GM21528 (cell line): ENCODE measurements around the gene DGKZ.
"Not testable (repeated sequence)": the region's sequence is repeated elsewhere in the genome, so short reads cannot be mapped to it uniquely, and the experiment has no call there.

ENCODE experiments used
- ATAC-seq: cut with Tn5 transposase; IDR thresholded peaks from one replicate; pipeline ENCODE4 v1.9.1; 2021; ENCODE audit warnings: mild to moderate bottlenecking, moderate library complexity; ENCODE audit not compliant: unreplicated experiment, low FRiP score

The DGKZ gene

GRCh38 chr11:46346886-46347636, at the start of gene DGKZ:
DGKZ (plus strand) TSS chr11:46347463; CDS start chr11:46347660, 197 bp downstream.
- peak; percentile 64 for ATAC-seq

DNA sequence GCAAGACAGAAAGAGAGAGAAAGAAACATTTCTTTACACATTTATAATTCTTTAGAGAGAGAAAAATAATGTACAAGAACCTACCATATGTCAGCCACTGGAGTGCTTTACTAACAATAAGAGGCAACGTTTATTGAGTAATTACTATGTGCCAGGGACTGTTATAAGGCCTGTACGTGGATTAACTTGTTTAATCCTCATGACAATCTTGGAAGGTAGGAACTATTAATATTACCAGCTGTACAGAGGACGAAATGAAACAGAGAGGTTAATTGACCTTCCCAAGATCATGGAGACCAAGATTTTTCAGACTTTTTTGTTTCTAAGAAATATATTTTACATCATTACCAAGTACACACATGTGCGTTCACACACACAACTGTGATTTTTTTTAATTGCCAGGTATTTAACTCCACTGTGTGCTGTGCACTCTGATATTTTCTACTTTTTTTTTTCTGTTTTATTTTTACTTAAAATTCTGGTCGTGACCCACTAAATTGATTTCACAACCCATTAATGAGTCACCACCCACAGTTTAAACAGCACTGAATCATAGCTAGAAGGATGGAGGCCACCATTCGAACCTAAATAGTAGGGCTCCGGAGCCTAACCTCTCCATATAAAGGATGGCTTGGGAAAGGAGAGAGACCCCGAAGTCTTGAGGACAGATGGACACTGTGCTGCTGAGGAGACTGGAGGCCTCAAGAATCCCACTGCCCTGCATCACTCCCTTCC, 48.4 kb upstream of the DGKZ start:
- no peak for ATAC-seq

DNA sequence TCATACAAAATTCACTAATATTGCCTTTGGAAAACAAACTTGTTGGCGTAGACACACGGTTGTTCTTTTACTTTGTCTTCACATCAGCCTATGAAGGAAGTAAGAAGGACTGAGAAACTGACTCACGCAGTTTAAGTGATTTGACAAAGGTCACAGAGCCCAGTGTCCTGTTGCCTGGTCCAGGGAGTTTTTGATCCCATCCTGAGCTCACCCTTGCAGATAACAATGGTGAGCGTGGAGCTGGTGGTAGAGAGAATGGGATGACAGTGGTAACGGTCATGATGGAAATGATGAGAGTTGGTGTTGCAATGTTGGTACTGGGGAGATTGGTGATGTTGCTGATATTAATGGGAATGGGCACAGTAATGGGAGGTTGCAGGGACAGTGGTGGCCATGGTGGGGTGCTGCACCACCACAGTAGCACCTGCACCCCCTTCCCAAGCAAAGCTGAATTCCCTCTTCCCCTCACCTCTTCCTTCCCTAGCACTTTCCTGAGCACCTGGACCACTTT, 47.8 kb upstream of the DGKZ start:
- ATAC-seq, result no peak

DNA sequence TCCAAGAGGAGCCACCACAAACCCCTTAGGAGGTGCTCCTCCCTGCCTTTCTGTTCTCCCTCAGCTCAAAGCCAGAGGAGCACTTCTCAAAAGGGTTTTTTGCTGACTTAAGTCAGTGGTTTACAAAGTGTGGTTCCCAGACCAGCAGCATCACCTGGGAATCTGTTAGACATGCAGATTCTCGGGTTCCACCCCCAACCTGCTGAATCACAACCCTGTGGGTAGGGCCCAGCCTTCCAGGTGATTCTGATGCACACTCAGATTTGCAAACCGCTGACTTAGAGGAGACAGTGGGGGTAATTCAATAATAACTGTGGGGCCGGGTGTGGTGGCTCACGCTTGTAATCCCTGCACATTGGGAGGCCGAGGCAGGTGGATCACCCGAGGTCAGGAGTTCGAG, 47.0 kb upstream of the DGKZ start:
- ATAC-seq, result no peak

DNA sequence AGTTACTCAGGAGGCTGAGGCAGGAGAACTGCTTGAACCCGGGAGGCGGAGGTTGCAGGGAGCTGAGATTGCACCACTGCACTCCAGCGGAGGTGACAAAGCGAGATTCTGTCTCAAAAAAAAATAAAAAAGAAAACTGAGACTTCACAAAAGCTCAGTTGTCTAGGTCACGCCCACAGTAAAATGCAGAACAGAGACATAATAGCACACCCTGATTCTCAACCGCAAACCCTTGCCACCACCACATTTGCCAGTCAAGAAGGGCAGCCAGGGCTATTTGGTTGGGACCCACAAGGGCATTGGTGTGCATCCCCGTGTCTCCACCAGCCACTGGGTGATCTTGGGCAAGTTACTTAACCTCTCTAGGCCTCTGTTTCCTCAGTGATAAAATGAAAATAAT, 44.4 kb upstream of the DGKZ start:
- ATAC-seq, result no peak

DNA sequence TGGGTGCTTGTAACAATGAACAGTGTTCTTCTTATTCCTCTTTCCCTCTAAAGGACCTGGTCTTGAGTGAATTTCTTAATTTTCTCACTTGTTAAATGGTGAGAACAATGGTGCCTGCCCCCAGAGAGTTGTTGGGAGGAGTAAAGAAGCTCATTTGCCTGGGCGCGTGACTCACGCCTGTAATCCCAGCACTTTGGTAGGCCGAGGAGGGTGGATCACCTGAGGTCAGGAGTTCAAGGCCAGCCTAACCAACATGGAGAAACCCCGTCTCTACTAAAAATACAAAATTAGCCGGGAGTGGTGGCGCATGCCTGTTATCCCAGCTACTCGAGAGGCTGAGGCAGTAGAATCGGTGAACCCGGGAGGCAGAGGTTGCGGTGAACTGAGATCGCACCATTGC, 43.2 kb upstream of the DGKZ start:
- ATAC-seq, result not testable (repeated sequence)

DNA sequence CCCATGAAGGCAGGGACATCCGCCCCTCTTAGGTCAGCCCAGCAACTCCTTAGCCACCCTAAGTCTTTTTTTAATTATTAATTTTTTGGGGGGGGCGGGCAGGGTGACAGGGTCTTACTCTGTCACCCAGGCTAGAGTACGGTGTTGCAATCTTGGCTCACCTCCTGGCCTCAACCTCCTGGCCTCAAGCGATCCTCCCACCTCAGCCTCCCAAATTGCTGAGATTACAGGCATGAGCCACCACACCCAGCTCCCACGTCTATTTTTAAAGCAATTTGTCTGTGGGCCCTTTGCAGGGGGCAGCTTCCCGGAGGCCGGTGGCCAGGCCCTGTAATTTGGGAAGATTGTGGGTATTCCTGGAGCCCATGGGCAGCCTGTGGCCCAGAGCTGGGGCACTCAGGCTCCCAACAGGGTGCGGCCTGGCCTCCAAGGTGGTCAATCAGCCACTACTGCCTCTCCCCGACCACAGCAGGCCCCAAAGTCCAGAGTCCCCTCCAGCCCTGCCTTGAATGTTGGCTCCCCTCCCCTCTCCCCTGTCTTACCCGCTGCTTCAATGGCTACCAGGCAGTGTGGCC, 42.6 kb upstream of the DGKZ start:
- ATAC-seq, result no peak

- no peak for ATAC-seq
Measured at GRCh38 chr11:46305295-46305694, 42.0 kb upstream of the DGKZ start.

GRCh38 chr11:46306296-46306853, 40.9 kb upstream of the DGKZ start:
- ATAC-seq, result no peak

- no peak for ATAC-seq
Measured at GRCh38 chr11:46307369-46307768, 39.9 kb upstream of the DGKZ start.

DNA sequence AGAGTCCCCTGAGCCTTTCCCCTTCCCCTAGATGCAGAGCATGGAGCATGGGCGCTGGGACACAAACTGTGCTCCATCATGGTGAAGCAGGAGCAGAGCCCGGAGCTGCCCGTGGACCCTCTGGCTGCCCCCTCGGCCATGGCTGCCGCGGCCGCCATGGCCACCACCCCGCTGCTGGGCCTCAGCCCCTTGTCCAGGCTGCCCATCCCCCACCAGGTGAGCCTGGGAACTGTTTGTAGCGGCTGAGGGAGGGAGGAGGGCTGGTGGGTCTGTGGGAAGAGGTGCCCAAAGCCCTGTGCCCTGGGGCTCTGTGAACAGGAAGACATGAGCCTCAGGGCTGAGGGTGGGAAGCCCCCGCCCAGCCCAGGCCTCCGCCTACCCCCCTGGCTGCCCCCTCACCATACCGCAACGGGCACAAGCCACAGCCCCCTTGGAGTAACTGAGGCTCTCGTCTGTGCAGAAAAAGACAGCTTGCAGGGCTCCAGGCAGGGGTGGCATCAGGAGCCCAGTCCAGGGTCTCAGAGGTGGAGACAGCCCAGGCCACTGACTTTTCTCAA, 39.4 kb upstream of the DGKZ start:
- ATAC-seq, result no peak

DNA sequence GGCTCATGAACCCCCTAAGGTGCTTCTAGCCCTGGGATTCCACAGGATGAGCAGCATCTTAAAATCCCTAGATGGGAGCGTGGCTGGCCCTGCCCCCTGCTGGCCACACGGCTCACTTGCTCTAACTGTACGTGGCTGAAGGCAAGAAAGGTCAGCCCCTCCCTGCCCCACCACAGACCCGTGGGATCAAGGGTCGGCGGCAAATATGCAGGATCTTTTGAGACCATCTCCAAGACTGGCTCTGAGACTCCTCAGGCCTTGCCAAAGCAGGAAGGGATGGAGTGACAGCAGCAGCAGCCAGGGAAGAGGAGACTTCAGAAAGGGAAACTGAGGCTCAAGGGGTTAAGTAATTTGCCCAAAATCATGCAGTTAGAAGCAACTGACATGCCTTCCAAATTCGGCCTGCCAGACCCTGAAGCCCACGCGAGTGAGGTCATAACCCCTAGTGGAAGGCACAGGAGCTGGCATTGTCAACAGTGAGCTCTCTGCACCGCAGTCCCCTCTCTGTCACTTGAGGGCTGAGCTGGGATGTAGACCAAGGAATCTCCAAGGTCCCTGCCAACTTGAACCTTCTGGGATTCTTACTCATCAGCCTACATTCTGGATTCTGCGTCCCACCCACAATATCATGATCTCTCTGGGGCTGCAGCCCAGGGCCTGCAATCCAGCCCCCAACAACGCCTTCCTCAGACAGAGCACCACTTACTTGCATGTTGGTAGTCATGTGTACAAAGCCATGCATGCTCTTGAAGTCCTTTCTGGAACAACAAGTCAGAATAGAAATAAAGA, 38.4 kb upstream of the DGKZ start:
- no peak for ATAC-seq

DNA sequence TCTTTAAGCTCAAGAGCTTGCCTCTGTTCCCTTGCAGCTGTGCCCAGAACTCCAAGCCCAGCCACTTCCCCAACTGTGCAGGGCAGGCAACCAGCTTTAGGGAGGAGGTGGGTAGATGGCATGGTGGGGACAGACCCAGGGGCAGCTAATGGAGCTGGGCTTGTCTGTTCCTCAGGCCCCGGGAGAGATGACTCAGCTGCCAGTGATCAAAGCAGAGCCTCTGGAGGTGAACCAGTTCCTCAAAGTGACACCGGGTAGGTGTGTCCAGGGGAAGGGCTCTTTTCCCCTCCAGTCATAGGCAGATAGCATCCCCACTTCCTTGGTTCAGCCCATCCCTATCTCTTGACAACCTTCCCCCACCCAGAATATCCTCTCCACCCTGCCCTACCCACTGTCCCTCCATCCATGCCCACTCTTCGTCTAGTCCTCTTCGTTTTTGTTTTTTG, 37.4 kb upstream of the DGKZ start:
- no peak for ATAC-seq

GRCh38 chr11:46315033-46315738, 32.1 kb upstream of the DGKZ start:
- no peak for ATAC-seq

GRCh38 chr11:46315783-46316563, 31.3 kb upstream of the DGKZ start:
- no peak for ATAC-seq

DNA sequence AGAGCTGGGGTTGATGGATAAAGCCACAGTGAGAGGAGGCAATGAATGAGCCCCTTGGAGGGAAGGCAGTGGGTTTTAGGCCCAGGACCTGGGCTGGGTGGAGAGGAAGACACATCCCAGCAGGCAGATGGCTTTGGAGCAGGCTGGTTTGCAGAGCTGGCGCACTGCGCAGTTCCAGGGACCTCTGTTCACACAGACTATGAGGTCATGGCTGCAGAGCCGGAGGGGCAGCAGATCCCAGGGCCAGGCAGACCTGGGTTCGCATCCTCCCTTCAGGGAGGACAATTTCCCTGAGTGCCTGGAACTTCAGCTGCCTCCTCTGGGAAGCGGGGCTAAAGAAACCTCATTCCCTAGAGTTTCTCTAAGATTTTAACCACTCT, 28.2 kb upstream of the DGKZ start:
- ATAC-seq, result no peak

GRCh38 chr11:46321757-46322156, 25.5 kb upstream of the DGKZ start:
- no peak for ATAC-seq

- ATAC-seq, result no peak
Measured at GRCh38 chr11:46322759-46323158, 24.5 kb upstream of the DGKZ start.
